MCF 10A (cell line): ENCODE measurements around the gene OR13G1. TPM values are rescaled to one million over a fixed set of nuclear protein-coding genes. Genes with fewer than 3 reads are reported as not detected.
"Not testable (repeated sequence)": the region's sequence is repeated elsewhere in the genome, so short reads cannot be mapped to it uniquely, and the experiment has no call there.

Source experiments
- Bru-seq: library from RNA; stranded (reverse); fragments of 400-500 nt; gene quantifications from one replicate; lab custom pipeline; 2021; lab: Mats Ljungman, UMichigan
- BruChase-seq, 2 experiments: library from RNA; stranded (reverse); fragments of 400-500 nt; gene quantifications; one replicate each; lab custom pipeline; 2021; lab: Mats Ljungman, UMichigan
- BruUV-seq: library from RNA; stranded (reverse); fragments of 400-500 nt; replicated peaks from 2 replicates; lab custom pipeline; 2021; lab: Mats Ljungman, UMichigan
- CTCF ChIA-PET: fragments of 300-600 bp; sonication (Branson Sonifier 250); formaldehyde crosslinking; extraction: SDS; loops from one replicate; lab custom pipeline; 2021; ENCODE audit warnings: antibody characterized with exemption, inconsistent platforms; lab: Yijun Ruan, JAX
- POLR2A ChIA-PET: fragments of 300-600, 350-650 bp; sonication (Branson Sonifier 250); formaldehyde crosslinking; extraction: SDS; loops from one replicate; lab custom pipeline; 2020; ENCODE audit warnings: antibody characterized with exemption, inconsistent platforms; lab: Yijun Ruan, JAX
- DNase-seq: peaks from one replicate; pipeline ENCODE4 v3.0.0-alpha.2; 2018; ENCODE audit not compliant: unreplicated experiment
- H3K27ac Mint-ChIP-seq: one replicate; pipeline ENCODE4 v1.8.0; 2022; ENCODE audit warnings: mild to moderate bottlenecking, low read depth, mixed read lengths; ENCODE audit not compliant: unreplicated experiment
- H3K27me3 Mint-ChIP-seq: one replicate; pipeline ENCODE4 v1.8.0; 2022; ENCODE audit warnings: mixed read lengths; ENCODE audit not compliant: insufficient read depth, unreplicated experiment
- H3K36me3 Mint-ChIP-seq: one replicate; pipeline ENCODE4 v1.8.0; 2022; ENCODE audit warnings: mild to moderate bottlenecking, moderate library complexity, mixed read lengths; ENCODE audit not compliant: insufficient read depth, unreplicated experiment
- H3K4me1 Mint-ChIP-seq: one replicate; pipeline ENCODE4 v1.8.0; 2022; ENCODE audit warnings: mixed read lengths; ENCODE audit not compliant: insufficient read depth, unreplicated experiment
- H3K4me3 Mint-ChIP-seq: one replicate; pipeline ENCODE4 v1.8.0; 2022; ENCODE audit warnings: mild to moderate bottlenecking, moderate library complexity, mixed read lengths; ENCODE audit not compliant: unreplicated experiment
- H3K9me3 Mint-ChIP-seq: one replicate; pipeline ENCODE4 v1.8.0; 2022; ENCODE audit warnings: mixed read lengths; ENCODE audit not compliant: unreplicated experiment
- CTCF ChIP-seq: fragments of 200-600 bp; IDR thresholded peaks from one replicate; pipeline ENCODE4 v1.8.0; 2022; ENCODE audit warnings: antibody characterized with exemption, mild to moderate bottlenecking; ENCODE audit not compliant: unreplicated experiment
- intact Hi-C: fragments of 100-400 bp; cut with micrococcal nuclease; formaldehyde crosslinking; loops from 2 replicates; pipeline ENCODE4 v1.14.1; 2022
- long read RNA-seq: library from polyadenylated mRNA; stranded (forward); transcript quantifications from one replicate; pipeline ENCODE4 v2.0.0, GENCODE V29; 2022
- total RNA-seq: library from RNA; stranded (reverse); gene quantifications from 2 replicates; pipeline ENCODE4 v1.2.3, GENCODE V29; 2022

Gene OR13G1
- total RNA-seq (not detected in 2 replicates), Bru-seq, nascent RNA (not detected), BruChase-seq, experiment 1, labeled RNA remaining after a 6-hour chase (not detected), BruChase-seq, experiment 2, labeled RNA remaining after a 2-hour chase (not detected)
- long read RNA-seq: 0 reads

GRCh38 chr1:247679639-247680038, at the start of gene OR13G1:
OR13G1 (minus strand) TSS chr1:247679739; CDS start chr1:247673041, 6,698 bp downstream.
- peaks cover 6% of the 10 kb centered on the region for H3K4me1 Mint-ChIP-seq
- no peak for TF ChIP-seq CTCF
- H3K9me3 Mint-ChIP-seq: no peaks in the 10 kb centered on the region
- intact Hi-C loops: loop anchor here (5.0 kb wide), 4 partner anchors 563 to 1128 kb away; partner anchors contain the start of gene OR2T1
- no peak for DNase-seq
- ChIA-PET POLR2A (no interaction called here), CTCF (interaction anchor here (0.5 to 4.0 kb wide), 10 partner anchors 19 to 1147 kb away, joined by 3 to 18 read pairs (median 4); no protein-coding TSS in a partner anchor)
- no peak within 1 kb of the TSS for H3K27ac Mint-ChIP-seq
- no peak within 1 kb of the TSS for H3K4me3 Mint-ChIP-seq
- no peaks in the 10 kb centered on the region for H3K27me3 Mint-ChIP-seq
- no TSS peak for BruUV-seq
- no peaks in the 10 kb centered on the region for H3K36me3 Mint-ChIP-seq

GRCh38 chr1:247721222-247721621, 41.7 kb upstream of the OR13G1 start:
- Mint-ChIP-seq H3K4me3 (no peak overlapping the region), H3K27ac (no peak overlapping the region), H3K27me3 (no peaks in the 10 kb centered on the region), H3K36me3 (no peaks in the 10 kb centered on the region), H3K9me3 (no peaks in the 10 kb centered on the region), H3K4me1 (no peaks in the 10 kb centered on the region)
- no peak for DNase-seq
- ChIA-PET POLR2A (no interaction called here), CTCF (no interaction called here)
- intact Hi-C loops: no loop called here
- no peak for TF ChIP-seq CTCF
- no TSS peak for BruUV-seq

- Mint-ChIP-seq H3K4me3 (no peak within 1 kb of the TSS), H3K27me3 (no peaks in the 10 kb centered on the region), H3K9me3 (no peaks in the 10 kb centered on the region), H3K4me1 (no peaks in the 10 kb centered on the region), H3K36me3 (no peaks in the 10 kb centered on the region), H3K27ac (no peak within 1 kb of the TSS)
- ChIA-PET CTCF (interaction anchor here (1.6 kb wide), 1 partner anchor 35 kb away, joined by 4 read pairs; no protein-coding TSS in a partner anchor), POLR2A (no interaction called here)
- intact Hi-C loops: no loop called here
- no peak for TF ChIP-seq CTCF
- BruUV-seq: no TSS peak
- no peak for DNase-seq
Observed at GRCh38 chr1:247716546-247716945, 37.0 kb upstream of the OR13G1 start, which contains the start of gene OR6F1. OR6F1 (minus strand) TSS chr1:247716646; CDS start chr1:247712755, 3,891 bp downstream.

- Mint-ChIP-seq H3K9me3 (no peaks in the 10 kb centered on the region), H3K27me3 (no peaks in the 10 kb centered on the region), H3K27ac (no peak overlapping the region), H3K36me3 (no peaks in the 10 kb centered on the region), H3K4me1 (no peaks in the 10 kb centered on the region), H3K4me3 (no peak overlapping the region)
- ChIA-PET POLR2A (interaction anchor here (0.6 to 0.8 kb wide), 2 partner anchors 8 to 562 kb away, joined by 3 to 5 read pairs; no protein-coding TSS in a partner anchor), CTCF (interaction anchor here (0.6 to 1.8 kb wide), 4 partner anchors 10 to 102 kb away, joined by 3 to 5 read pairs (median 4); no protein-coding TSS in a partner anchor)
- BruUV-seq: no TSS peak
- TF ChIP-seq CTCF: no peak
- intact Hi-C loops: no loop called here
- no peak for DNase-seq
Observed at GRCh38 chr1:247713753-247714152, 34.2 kb upstream of the OR13G1 start.

- CTCF ChIA-PET: interaction anchor here (0.7 to 1.2 kb wide), 2 partner anchors 289 to 983 kb away, joined by 3 read pairs; no protein-coding TSS in a partner anchor
Observed at GRCh38 chr1:247710681-247711080, 31.1 kb upstream of the OR13G1 start.

More at GRCh38 chr1:247710681-247711080, 31.1 kb upstream of the OR13G1 start:
- intact Hi-C loops, H3K27me3 Mint-ChIP-seq, DNase-seq, H3K4me1 Mint-ChIP-seq, H3K27ac Mint-ChIP-seq, H3K36me3 Mint-ChIP-seq, BruUV-seq, H3K4me3 Mint-ChIP-seq, H3K9me3 Mint-ChIP-seq: not testable (repeated sequence)
- POLR2A ChIA-PET: interaction anchor here (0.8 kb wide), 1 partner anchor 83 kb away, joined by 3 read pairs; no protein-coding TSS in a partner anchor
